ENCODE results near the gene GSDMA.

DNA sequence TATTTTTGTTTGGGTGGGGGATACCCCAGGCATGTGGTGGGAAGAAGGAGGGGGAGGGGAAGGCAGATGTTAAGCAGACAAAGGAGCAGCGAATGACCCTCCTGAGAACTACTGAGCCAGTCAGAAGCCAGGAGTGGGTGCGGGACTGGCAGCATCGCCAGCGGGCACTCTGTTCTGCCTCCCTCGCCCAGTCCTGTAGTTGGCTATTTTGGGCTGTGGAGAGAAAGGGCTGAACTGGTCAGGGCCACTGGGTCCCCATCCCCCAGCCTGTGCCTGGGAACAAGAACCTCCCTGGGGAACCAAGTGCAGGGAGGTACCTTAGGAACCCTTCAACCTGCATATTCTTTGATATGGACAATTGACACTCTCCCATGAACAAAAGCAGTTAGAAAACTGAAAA, 28.9 kb upstream of the GSDMA start:
- TF ChIP-seq, protein P1, sequence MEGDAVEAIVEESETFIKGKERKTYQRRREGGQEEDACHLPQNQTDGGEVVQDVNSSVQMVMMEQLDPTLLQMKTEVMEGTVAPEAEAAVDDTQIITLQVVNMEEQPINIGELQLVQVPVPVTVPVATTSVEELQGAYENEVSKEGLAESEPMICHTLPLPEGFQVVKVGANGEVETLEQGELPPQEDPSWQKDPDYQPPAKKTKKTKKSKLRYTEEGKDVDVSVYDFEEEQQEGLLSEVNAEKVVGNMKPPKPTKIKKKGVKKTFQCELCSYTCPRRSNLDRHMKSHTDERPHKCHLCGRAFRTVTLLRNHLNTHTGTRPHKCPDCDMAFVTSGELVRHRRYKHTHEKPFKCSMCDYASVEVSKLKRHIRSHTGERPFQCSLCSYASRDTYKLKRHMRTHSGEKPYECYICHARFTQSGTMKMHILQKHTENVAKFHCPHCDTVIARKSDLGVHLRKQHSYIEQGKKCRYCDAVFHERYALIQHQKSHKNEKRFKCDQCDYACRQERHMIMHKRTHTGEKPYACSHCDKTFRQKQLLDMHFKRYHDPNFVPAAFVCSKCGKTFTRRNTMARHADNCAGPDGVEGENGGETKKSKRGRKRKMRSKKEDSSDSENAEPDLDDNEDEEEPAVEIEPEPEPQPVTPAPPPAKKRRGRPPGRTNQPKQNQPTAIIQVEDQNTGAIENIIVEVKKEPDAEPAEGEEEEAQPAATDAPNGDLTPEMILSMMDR (IDR thresholded peaks at IDR 0.05): no peak
- TF ChIP-seq POLR2A (IDR thresholded peaks at IDR 0.05): no peak
